OCI-LY3 (cell line): ENCODE data around the gene RHOC.

Experiments used
- CTCF ChIP-seq: fragments of 200-600, 300-600 bp; sonication (generic); IDR thresholded peaks from 2 replicates; pipeline ENCODE4 v1.5.1; 2014; ENCODE audit warnings: antibody characterized with exemption, low read length, low read depth
- EZH2phosphoT487 ChIP-seq: fragments of 200-600 bp; shearing (Covaris generic); IDR thresholded peaks from 2 replicates; pipeline ENCODE4 v1.6.1; 2018; ENCODE audit warnings: antibody characterized with exemption, mixed run types, low read depth

DNA sequence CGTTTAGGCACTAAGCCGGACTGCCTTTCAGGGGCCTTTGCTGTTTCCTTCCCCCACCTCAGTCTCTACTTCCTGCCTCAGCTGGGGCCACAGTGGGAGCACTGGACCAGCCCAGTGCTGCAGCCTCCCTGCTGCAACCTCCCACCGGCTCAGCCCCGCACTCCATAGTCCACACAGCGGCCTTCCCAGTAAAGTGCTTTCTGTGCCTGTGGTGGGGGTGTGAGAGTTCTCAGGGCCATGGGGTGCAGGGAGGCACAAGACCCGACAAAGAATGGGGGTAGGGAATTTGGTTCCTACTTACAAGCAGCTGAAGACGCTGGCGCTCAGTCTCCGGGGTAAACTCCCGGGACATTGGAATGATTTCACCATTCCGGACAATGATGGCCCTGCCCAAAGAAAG lies 4.7 kb upstream of the RHOC start:
- no peak for TF ChIP-seq CTCF
- TF ChIP-seq EZH2phosphoT487: no peak
